C1 segment of cervical spinal cord (tissue), 14 donors: ENCODE measurements around the gene ELP5.

Experiments
- DNase-seq, 14 donors: peaks; one replicate each; lab custom pipeline; 2025; lab: John Stamatoyannopoulos, UW

Gene ELP5

DNA sequence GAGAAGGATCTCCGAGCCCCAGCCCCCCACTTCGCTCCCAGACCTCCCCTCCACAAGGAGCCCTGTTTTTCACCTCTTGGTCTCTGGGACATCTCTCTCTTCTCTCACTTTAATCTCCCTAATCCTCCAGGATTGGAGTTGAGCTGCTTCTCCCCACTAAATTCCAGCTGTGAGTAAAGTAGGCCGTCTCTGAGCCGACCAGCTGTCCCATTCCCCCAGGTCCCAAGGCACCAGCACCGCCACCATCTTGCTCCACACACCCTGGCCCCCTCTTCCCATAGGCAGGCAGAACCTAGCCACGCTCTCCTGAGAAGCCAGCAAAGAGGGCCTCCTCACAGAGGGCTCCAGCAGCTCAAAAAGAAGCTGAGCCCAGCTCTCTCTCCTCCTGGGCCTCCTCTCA, 33.3 kb upstream of the ELP5 start:
- DNase-seq, result no peak

DNA sequence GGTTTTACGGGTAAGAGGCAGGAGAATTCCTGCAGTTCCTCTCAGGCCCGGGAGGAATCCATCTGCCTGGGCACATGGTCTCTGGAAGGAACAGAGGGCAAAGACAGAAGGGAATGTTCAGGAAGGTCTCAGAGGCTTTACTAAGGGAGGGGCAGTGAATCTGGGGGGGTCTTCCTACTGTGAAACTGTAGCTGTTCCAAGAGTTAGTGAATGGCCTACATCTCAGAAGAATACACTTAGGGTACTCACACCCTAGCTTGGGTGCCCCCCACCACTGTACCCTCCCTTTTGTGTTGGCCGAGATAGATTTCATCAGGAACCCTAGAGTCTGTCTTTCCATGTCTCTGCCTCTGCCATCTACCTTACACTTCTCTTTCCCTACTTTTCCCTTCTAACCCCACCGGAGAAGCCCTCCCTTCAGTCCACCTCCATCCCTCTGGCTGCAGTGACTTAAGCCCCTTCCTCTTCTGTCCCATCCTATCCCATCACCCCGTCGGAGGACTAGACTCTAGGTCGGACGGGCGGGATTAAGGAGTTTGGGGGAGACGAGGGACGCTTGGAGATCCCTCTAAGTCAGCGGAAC, 32.7 kb upstream of the ELP5 start:
- DNase-seq, result no peak

DNA sequence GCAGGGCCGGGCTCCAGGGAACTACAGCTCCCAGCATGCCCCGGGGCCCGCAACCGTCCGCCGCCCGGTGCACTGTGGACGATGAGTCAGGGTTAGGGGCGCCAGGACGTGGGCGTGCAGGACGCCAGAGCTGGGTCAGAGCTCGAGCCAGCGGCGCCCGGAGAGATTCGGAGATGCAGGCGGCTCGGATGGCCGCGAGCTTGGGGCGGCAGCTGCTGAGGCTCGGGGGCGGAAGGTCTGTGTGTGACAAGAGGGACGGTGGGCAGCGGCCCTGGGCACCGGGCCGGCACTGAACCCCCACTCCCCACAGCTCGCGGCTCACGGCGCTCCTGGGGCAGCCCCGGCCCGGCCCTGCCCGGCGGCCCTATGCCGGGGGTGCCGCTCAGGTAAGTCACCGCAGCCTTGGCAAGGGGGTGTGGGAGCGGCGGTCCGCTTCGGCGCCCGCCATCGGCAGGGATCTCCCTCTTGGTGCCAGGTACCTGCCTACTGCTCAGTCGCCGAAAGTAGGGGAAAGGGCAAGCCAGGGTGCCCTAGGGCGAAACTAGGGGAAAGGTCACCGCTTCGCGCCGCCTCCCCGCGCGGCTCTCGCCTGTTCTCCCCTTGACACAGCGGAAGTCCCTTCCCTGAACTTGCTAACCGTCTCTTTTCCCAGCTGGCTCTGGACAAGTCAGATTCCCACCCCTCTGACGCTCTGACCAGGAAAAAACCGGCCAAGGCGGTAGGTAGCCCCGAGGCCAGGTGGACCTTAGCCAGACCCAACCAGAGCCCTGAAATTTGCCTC, 32.0 kb upstream of the ELP5 start, which contains the start of the genes ACADVL and DLG4:
ACADVL (plus strand) TSS at position 127 of the 781 bp plus-strand sequence; CDS start at position 174, 47 bp downstream.
DLG4 (minus strand) TSS at position 25 of the 781 bp plus-strand sequence.
- peak in 13 of 14 donors; percentile 32 to 91 (median 77) for DNase-seq

DNA sequence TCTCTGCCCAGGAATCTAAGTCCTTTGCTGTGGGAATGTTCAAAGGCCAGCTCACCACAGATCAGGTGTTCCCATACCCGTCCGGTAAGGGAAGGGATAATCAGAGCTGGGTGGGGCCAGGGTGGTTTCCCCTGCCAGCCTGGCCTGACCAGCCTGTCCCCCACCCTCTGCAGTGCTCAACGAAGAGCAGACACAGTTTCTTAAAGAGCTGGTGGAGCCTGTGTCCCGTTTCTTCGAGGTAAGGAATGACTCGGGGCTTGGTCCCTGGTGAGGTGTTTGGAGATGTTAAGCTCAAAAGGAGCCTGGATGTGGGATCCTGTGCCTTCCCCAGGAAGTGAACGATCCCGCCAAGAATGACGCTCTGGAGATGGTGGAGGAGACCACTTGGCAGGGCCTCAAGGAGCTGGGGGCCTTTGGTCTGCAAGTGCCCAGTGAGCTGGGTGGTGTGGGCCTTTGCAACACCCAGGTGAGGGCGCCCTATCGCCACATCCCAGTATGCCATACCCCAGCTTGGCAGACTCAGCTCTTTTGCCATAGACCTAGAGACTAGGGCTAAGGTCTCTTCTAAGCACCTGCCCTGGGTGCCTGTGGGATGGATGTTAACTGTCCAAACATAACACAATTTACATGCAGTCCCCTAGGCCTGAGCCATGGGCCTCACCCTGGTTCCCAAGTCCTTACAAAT, 31.3 kb upstream of the ELP5 start:
- peak in 3 of 14 donors; percentile 9 to 29 (median 28) for DNase-seq

DNA sequence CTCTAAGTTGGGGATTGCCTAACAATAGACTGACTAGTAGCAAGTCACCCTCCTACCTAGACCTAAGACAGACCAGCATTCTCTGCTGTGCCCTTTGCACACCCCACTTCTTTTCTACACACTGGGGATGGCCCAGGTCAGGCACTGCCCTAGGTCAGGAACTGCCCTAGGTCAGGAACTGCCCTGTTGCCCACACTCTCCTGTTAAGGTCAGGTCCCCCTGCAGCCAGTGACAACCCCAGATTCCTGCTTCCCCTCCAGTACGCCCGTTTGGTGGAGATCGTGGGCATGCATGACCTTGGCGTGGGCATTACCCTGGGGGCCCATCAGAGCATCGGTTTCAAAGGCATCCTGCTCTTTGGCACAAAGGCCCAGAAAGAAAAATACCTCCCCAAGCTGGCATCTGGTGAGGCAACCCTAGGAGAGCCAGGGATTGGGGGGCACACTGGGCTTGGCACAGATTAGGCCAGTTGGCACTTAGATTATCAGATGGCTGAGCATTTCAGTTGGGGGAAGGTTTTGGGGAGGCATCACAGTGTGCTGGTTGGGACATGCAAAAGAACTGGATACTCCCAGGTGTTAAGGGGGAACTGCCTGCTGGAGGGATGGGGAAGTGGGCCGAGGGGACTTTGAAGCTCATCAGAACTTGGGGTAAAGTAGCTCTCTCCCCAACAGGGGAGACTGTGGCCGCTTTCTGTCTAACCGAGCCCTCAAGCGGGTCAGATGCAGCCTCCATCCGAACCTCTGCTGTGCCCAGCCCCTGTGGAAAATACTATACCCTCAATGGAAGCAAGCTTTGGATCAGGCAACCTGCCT, 30.5 kb upstream of the ELP5 start:
- no peak for DNase-seq

DNA sequence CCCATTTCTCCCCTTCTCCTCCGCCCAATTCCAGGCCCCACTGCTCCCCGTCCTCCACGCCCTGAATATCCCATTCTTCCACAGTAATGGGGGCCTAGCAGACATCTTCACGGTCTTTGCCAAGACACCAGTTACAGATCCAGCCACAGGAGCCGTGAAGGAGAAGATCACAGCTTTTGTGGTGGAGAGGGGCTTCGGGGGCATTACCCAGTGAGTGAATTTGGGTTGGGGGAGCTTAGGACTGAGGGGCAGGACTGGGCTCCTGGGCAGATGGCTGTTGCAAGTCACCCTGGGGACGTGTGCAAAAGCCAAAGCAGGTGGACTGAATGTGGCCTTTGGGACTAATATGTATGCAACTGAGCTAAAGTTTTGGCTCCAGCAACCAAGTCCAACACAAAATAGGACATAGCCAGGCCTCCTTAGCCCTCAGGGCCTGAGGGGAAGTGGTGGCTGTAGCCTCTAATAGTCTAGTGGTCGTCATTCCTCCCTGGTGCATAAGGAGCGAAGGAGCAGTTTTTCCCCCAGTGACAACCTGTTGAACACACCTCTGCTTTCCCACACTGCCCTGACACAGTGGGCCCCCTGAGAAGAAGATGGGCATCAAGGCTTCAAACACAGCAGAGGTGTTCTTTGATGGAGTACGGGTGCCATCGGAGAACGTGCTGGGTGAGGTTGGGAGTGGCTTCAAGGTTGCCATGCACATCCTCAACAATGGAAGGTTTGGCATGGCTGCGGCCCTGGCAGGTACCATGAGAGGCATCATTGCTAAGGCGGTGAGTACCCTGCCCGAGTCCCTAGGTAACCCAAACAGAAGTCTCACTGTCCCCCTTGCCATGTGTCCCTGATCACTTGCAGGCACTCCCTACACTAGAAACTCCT, 29.7 kb upstream of the ELP5 start:
- no peak for DNase-seq

DNA sequence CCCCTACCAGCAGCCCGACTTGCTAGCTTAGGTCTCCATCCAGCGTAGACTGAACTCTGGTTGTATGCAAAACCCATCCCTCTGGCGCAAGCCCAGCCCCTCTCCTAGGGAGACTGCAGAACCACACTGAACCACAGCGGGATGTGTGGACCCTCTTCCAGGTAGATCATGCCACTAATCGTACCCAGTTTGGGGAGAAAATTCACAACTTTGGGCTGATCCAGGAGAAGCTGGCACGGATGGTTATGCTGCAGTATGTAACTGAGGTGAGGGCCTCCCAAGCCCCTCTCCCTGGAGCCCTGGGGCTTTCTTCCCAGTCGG, 29.1 kb upstream of the ELP5 start:
- no peak for DNase-seq

DNA sequence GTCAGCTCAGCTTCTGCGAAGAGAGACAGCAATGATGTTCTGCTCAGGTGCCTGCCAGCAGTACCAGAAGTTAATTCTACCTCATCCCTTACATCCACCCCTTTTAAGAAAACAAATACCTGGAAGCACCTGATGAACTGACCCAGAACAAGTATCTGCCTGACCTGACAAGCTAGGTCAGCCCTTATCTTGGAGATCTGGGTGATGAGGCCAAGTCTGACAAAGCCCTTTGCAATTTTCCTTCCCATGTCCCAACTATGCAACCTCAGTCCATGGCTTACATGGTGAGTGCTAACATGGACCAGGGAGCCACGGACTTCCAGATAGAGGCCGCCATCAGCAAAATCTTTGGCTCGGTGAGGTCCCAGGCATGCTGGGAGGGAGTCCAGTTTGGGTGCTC, 28.6 kb upstream of the ELP5 start:
- no peak for DNase-seq

DNA sequence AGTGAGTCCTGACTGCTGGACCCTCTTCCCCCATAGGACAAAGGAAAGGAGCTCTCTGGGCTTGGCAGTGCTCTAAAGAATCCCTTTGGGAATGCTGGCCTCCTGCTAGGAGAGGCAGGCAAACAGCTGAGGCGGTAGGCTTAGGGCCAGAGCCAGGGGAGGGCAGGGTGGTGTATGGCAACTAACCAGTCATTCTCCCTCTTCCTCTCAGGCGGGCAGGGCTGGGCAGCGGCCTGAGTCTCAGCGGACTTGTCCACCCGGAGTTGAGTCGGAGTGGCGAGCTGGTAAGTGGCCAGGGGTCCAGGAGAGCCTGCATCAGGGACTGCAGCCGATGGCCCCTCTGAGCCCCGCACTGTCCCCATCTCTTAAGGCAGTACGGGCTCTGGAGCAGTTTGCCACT, 27.9 kb upstream of the ELP5 start:
- DNase-seq, result peak in 1 of 14 donors; percentile 16

DNA sequence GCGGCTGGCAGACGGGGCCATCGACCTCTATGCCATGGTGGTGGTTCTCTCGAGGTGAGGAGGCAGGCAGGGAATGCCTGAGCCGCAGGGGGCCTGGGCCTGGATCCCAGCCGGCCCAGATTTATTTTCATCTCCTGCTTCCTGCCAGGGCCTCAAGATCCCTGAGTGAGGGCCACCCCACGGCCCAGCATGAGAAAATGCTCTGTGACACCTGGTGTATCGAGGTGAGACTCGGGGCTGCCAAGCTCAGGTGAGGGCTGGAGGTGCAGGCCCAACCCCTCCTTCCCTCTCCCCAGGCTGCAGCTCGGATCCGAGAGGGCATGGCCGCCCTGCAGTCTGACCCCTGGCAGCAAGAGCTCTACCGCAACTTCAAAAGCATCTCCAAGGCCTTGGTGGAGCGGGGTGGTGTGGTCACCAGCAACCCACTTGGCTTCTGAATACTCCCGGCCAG, 27.3 kb upstream of the ELP5 start:
- DNase-seq, result no peak

DNA sequence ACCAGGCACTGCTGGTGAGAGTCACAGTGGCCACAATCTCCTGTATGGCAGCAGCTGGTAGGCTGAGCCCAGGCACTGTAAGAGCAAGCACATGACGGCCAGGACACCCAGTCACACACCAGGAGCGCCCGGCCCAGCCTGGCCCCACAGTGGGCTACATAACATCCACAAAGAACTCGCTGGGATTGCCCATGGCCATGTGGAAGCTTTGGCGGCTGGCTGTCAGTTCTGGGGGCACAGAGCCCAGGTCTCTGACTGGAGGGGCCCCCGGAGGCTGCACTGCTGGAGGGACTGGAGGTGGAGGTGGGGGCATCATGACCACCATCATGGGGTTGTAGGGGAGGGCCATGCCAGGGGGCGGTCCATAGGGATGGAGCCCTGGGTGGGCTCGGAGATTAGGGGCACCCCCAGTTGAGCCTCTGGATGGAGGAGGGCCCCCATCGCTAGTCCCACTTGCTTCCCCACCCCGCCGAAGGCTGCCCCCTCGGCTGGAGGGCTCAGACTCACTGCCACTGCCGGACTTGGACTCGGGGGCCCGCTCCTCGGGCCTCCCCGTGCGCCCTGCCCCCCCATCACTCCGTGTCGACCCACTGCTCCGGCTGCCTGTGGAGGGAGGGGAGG, 26.2 kb upstream of the ELP5 start:
- DNase-seq, result no peak

DNA sequence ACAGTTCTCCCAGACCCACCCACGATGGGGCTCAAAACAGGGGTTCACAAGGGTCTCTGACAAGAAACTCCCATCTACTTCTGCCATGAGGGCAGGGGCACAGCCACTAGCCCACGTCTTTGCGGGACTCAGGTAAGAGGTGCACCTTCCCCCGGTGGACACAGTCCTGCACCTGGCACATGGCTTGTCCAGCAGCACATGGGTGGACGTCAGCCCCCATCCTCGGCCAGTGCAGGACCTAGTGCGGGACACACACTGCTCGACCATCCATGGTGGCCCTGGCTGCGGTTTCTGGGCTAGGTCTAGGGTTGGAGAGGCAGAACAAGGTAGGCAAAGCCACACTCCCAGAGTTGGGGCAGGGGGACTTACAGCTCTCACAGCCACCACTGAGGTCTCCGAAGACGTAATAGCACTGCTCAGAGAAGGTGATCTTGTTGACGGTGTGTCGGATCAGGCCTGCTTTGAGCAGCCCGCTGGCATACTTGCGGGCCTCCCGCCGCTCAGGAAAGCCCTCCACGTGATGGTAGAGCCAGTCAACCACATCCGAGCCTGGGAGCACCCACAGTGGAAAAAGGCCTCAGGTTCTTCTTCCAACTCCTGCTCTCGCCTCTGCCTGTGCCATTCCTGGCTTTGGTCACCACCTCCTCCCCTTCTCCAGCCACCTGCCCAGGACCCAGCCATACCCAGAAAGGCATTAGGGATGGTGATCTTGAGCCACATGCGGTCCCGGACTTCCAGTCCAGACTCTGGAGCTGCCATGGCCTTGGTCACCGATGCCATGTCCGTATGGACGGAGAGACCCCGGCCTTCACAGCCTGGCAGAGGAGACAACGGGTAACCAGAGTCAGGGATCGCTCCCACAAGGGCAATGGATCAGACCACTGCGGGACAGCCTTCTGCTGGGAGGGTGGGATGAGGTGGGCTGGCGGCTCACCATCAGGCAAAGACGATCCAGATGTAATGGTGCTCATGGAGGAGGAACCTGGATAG, 25.0 kb upstream of the ELP5 start:
- DNase-seq, result no peak

DNA sequence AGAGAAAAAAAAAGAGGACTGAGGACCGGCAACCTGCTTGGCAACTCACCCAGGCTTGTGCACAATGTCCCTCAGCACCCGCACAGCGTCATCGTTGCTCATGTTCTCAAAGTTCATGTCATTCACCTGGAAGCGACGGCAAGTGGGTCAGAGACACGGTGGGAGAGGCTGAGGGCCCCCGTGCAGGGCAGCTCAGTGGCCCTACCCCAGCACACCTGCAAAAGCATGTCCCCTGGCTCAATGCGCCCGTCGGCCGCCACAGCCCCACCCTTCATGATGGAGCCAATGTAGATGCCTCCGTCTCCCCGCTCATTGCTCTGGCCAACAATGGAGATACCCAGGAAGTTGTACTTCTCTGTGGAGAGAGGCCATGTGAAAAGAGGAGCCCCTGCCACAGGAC, 23.1 kb upstream of the ELP5 start:
- no peak for DNase-seq

DNA sequence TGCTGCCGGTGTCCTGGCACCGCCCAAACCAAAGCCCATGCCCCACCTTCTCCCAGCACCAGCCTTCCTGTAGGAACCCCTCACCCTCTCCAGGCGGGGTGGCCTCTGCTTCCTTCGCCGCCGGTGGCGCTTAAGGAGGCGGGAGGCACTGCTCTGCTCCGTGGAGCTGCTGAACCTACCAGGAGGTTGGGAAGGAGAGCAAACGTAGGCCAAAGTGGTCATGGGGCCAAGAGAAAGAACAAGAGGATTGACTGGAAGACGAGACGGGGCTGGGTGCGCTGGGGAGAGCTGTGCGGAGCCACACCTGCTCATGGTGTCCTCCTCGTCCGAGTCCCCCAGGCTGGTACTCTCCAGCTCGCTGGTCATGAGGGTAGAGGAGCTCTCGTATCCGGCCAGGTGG, 22.5 kb upstream of the ELP5 start:
- DNase-seq, result no peak

DNA sequence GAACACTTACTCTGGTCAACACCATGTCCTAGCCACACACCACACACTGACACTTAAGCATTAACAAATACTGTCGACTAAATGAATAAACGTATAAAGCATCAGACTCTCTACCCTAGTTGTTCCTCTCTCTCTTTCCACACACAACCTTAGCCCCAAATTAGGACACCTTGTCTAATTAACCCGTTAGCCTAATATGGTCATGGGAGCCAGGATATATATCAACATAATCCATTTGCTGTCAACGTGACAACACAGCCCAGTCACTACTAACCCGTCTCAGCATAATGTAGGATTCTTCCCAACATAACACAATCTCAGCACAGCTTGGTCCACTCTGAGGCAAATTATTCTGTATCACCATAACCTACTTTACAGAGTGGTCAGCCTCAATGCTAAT, 19.9 kb upstream of the ELP5 start:
- no peak for DNase-seq

DNA sequence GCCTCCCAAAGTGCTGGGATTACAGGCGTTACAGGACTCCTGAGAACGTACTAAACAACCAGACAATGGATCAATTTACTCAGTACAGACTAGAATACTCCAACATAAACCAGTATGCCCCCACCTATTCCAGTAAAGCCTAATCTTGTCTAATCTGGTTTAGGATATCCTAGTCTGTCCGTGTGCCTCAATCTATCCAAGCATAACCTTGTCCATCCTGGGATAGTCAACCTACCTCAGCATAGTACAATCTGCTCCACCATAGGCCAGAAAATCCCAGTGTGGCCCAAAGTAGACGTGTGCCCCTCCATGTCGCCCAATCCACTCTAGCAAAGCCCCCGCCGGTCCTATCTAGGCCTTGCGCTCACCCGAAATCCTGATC, 18.3 kb upstream of the ELP5 start:
- no peak for DNase-seq

DNA sequence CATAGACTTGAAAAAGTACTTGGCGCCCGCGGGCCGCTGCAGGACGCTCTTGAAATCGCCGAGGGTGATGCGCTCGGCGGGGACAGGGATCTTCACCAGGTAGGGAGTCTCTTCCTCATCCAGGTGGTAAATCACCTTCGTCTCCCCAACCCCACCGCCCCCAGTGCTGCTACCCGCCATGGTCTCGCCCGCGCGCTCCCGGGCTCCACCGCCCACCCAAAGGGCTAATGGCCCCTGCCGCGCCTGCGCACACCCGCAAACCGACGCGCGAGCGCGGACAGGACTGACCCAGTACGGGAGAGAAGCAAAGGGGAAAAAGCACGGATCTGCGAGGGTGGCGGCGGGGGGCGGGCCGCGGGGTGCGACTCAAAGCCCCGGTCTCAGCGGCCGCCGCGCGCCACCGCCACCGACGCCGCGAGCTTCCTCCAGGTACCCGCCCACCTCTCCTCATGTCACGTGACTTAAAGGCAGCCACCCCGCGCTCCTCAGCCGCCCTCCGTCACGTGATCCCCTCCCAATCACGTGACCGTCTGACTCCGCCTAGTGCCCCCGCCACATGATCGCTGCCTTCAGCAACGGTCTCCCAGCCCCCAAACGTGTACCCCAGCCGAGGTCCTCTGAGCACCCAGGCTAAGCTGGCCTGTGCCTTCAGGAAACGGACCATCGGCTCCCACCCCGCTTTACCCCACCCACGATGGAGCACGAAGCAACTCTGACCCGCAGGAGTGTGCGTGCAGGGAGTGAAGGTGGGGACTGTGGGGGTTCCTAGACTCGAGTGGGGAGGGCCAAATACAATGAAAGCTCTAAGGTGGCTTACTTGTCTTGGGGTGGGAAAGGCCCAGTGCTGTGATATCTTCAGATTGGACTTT, 17.7 kb upstream of the ELP5 start, which contains the start of gene DVL2:
DVL2 (minus strand) TSS at position 435 of the 869 bp plus-strand sequence; CDS start at position 180, 255 bp downstream.
- peak; percentile 72 to 96 (median 93) for DNase-seq
